Suprapubic skin (tissue), 4 donors: ENCODE measurements around the gene MAST3.

Experiments used
- CTCF ChIP-seq, 2 donors: fragments of 200-600 bp in 1 of 2; fragments of 450-650 bp in 1 of 2; sonication (generic) in 1 of 2; IDR thresholded peaks; one replicate each; pipeline ENCODE4 v1.5.1; 2016 to 2019; ENCODE audit warnings: antibody characterized with exemption in 2 of 2, mild to moderate bottlenecking in 1 of 2, moderate library complexity in 1 of 2
- EP300 ChIP-seq: sonication (generic); formaldehyde crosslinking; IDR thresholded peaks from one replicate; pipeline ENCODE4 v1.6.1; 2017; ENCODE audit warnings: antibody characterized with exemption
- POLR2A ChIP-seq, 2 donors: fragments of 450-650 bp; IDR thresholded peaks; one replicate each; pipeline ENCODE4 v1.6.1; 2017; ENCODE audit warnings: antibody characterized with exemption in 2 of 2, mild to moderate bottlenecking in 2 of 2, moderate library complexity in 2 of 2
- POLR2AphosphoS5 ChIP-seq, 3 donors: sonication (generic); formaldehyde crosslinking; IDR thresholded peaks; one replicate each; pipeline ENCODE4 v1.6.1; 2017; ENCODE audit warnings: antibody characterized with exemption in 3 of 3

GRCh38 chr19:18174983-18175382 is 77.4 kb downstream of the MAST3 start:
- no peak for TF ChIP-seq CTCF (IDR thresholded peaks at IDR 0.05)
- no peak for TF ChIP-seq POLR2A (IDR thresholded peaks at IDR 0.05)
- no peak for TF ChIP-seq EP300
- TF ChIP-seq POLR2AphosphoS5 (IDR thresholded peaks at IDR 0.05) = no peak
